Vagina (tissue), 2 donors: ENCODE data around the gene RADIL. TPM values are rescaled to one million over a fixed set of nuclear protein-coding genes. Genes with fewer than 3 reads are reported as not detected.

Experiments
- DNase-seq, 2 donors: peaks; one replicate each; pipeline ENCODE4 v3.0.0-alpha.2; 2017; ENCODE audit errors: extremely low spot score in 2 of 2
- H3K27ac ChIP-seq: fragments of 200-600 bp; sonication (generic); one replicate; pipeline ENCODE4 v1.5.1; 2019
- H3K27me3 ChIP-seq: fragments of 200-600 bp; sonication (generic); one replicate; pipeline ENCODE4 v1.5.1; 2019
- H3K36me3 ChIP-seq, 2 donors: fragments of 200-600 bp; sonication (generic); one replicate each; pipeline ENCODE4 v1.5.1; 2017 to 2019
- H3K4me1 ChIP-seq: fragments of 200-600 bp; sonication (generic); one replicate; pipeline ENCODE4 v1.5.1; 2019
- H3K4me3 ChIP-seq, 2 donors: fragments of 200-600 bp; sonication (generic); 1 replicate in 1 of 2; 2 replicates in 1 of 2; pipeline ENCODE4 v1.5.1; 2016 to 2019
- H3K9me3 ChIP-seq: fragments of 200-600 bp; sonication (generic); one replicate; pipeline ENCODE4 v1.5.1; 2019
- POLR2A ChIP-seq, 2 donors: fragments of 450-650 bp; IDR thresholded peaks; one replicate each; pipeline ENCODE4 v1.6.1; 2017; ENCODE audit warnings: antibody characterized with exemption in 2 of 2, mild to moderate bottlenecking in 2 of 2, moderate library complexity in 2 of 2
- POLR2AphosphoS5 ChIP-seq, 2 donors: sonication (generic); formaldehyde crosslinking; IDR thresholded peaks; one replicate each; pipeline ENCODE4 v1.9.0; 2017; ENCODE audit warnings: antibody characterized with exemption in 2 of 2, mild to moderate bottlenecking in 2 of 2, low read depth in 1 of 2; ENCODE audit not compliant: insufficient read depth in 1 of 2
- intact Hi-C: fragments of 100-400 bp; cut with DNase I; formaldehyde crosslinking; loops from one replicate; pipeline ENCODE4 v1.15.1; 2023
- total RNA-seq: library from RNA; depleted of rRNA; stranded (reverse); fragments of >200 nt; gene quantifications from one replicate; pipeline ENCODE4 v1.2.3, GENCODE V29; 2016
- TF ChIP-seq, protein P1 (sequence below), 3 experiments: fragments of 450-650 bp in 2 of 3; fragments of 200-600 bp in 1 of 3; sonication (generic) in 1 of 3; IDR thresholded peaks; one replicate each; pipeline ENCODE4 v1.5.1; 2017 to 2019; ENCODE audit warnings: antibody characterized with exemption in 3 of 3, mild to moderate bottlenecking in 2 of 3, moderate library complexity in 2 of 3

RADIL gene
- total RNA-seq, 1 donor from 2014 or later = 16.5 TPM

DNA sequence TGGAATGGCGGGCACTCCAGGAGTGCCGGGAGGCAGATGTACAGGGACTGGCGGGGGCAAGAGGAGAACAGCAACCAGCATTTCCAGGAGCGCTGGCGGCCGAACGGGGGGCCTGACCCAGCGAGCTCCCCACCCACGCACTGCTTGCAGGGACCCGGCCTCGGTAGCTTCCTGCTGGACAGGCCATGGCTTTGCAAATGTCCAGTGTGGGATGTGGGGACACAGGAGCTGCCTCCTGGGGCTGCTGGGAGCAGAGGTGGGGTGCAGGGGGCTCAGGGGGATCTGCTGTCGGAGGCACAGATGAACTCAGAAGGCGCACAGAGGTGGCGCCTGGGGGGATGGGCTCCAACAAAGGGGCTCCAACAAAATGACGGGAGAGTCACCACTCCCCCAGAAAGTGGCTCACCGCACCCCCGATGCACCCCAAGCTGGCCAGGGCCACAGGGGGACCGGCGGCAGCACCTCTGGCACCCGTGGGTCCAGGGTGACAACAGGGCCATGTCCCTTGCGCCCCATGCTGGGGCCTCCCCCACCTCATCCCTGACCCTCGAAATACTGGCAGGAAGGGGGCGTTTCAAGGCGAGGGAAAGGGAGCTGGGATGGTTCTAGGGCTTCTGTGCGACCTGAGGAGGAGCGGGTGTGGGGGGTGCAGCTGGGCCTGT is 67.0 kb downstream of the RADIL start:
- Histone ChIP-seq H3K4me3 (no peak overlapping the region), H3K9me3 (no peaks in the 10 kb centered on the region), H3K27ac (no peak overlapping the region), H3K27me3 (no peaks in the 10 kb centered on the region), H3K36me3 (no peaks in the 10 kb centered on the region), H3K4me1 (peaks cover 9% of the 10 kb centered on the region)
- TF ChIP-seq, protein P1, sequence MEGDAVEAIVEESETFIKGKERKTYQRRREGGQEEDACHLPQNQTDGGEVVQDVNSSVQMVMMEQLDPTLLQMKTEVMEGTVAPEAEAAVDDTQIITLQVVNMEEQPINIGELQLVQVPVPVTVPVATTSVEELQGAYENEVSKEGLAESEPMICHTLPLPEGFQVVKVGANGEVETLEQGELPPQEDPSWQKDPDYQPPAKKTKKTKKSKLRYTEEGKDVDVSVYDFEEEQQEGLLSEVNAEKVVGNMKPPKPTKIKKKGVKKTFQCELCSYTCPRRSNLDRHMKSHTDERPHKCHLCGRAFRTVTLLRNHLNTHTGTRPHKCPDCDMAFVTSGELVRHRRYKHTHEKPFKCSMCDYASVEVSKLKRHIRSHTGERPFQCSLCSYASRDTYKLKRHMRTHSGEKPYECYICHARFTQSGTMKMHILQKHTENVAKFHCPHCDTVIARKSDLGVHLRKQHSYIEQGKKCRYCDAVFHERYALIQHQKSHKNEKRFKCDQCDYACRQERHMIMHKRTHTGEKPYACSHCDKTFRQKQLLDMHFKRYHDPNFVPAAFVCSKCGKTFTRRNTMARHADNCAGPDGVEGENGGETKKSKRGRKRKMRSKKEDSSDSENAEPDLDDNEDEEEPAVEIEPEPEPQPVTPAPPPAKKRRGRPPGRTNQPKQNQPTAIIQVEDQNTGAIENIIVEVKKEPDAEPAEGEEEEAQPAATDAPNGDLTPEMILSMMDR (IDR thresholded peaks at IDR 0.05) = no peak
- TF ChIP-seq POLR2AphosphoS5 (IDR thresholded peaks at IDR 0.05; ENCODE audit: insufficient read depth in 1 of 2, low read depth in 1 of 2) (no peak), POLR2A (IDR thresholded peaks at IDR 0.05) (no peak)
- DNase-seq = no peak
- intact Hi-C loops = no loop called here

DNA sequence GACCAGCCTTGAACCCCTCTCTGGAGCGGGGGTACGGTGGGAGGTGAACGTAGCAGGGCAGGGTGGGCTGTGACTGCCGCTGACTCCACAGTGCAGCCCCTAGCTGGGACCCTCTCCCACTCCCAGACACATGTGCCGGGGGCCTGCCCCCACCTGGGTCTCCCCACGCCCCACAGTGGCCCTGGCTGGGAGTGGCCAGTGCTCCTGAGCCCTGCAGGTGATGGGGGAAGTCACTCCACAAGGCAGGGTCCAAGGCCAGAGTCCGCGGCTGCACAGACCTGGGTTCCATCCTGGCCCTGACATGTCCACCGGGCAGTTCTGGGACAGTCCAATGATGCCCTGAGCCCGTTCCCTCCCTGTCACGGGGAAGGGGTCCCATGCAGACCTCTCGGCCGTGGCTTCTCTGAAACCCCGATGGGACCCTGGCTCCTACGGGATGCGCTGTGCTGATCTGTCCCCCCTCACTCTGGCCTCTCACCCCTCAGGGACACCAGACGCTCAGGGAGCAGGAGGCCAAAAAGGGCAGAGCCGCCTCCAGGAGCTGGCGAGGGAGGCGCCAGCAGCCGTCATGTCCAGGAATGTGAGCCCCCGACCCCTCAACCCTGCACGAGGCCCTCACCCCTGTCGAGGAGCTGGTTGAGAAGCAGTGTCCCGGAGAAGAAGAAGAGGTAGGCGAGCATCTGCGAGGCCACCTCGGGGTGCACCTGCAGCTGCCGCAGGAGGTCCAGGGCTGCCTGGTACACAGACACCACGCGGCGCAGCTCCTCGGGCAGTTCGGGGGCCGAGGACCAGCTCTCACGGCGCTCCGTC is 67.7 kb downstream of the RADIL start:
- intact Hi-C loops = no loop called here
- Histone ChIP-seq H3K27me3 (no peaks in the 10 kb centered on the region), H3K36me3 (no peaks in the 10 kb centered on the region), H3K27ac (no peak overlapping the region), H3K4me1 (peaks cover 9% of the 10 kb centered on the region), H3K4me3 (no peak overlapping the region), H3K9me3 (no peaks in the 10 kb centered on the region)
- TF ChIP-seq POLR2AphosphoS5 (IDR thresholded peaks at IDR 0.05; ENCODE audit: insufficient read depth in 1 of 2, low read depth in 1 of 2) (no peak), POLR2A (IDR thresholded peaks at IDR 0.05) (no peak)
- TF ChIP-seq, protein P1 (IDR thresholded peaks at IDR 0.05) = no peak
- DNase-seq = no peak

DNA sequence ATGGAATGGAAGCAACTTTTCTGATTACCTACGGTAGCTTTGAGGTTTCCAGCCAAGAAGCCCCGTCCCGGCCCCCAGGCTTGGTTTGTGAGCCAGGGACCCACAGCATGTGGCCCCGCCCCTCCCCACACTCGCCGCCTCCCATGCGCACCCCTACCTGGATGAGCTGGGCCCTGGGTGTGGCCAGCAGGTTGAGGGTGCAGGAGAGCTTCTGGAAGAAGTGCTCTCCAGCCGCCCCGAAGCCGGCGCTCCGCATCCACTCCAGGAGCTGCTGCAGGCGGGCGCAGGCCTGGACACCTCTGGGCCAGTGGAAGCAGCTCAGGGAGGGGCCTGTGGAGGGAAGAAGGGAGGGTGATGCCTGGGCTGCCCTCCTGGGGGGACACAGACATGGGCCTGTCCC is 68.4 kb downstream of the RADIL start:
- TF ChIP-seq POLR2A (IDR thresholded peaks at IDR 0.05) (no peak), POLR2AphosphoS5 (IDR thresholded peaks at IDR 0.05; ENCODE audit: insufficient read depth in 1 of 2, low read depth in 1 of 2) (no peak)
- TF ChIP-seq, protein P1 (IDR thresholded peaks at IDR 0.05) = no peak
- Histone ChIP-seq H3K9me3 (no peaks in the 10 kb centered on the region), H3K4me1 (peaks cover 9% of the 10 kb centered on the region), H3K27ac (no peak overlapping the region), H3K36me3 (no peaks in the 10 kb centered on the region), H3K27me3 (no peaks in the 10 kb centered on the region), H3K4me3 (no peak overlapping the region)
- no peak for DNase-seq
- intact Hi-C loops = no loop called here

DNA sequence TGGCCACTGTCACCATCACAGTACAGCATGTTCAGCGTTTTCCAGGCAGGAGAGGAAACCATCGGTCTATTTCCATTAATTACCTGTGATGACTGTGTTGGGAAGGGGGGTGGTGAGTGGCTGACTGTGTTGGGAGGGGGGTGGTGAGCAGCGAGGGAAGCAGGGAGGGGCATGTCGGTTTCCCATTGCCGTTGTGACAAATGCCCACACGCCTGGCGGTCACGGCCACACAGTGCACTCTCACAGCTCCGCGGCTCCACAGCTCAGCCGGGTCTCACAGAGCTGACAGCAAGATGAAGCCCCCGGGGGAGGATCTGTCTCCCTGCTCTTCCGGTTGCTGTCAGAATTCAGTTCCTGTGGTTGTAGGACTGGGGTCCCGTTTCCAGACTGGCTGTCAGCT is 69.1 kb downstream of the RADIL start:
- Histone ChIP-seq H3K4me3 (no peak overlapping the region), H3K27me3 (no peaks in the 10 kb centered on the region), H3K4me1 (peaks cover 9% of the 10 kb centered on the region), H3K36me3 (no peaks in the 10 kb centered on the region), H3K9me3 (no peaks in the 10 kb centered on the region), H3K27ac (no peak overlapping the region)
- no peak for TF ChIP-seq POLR2AphosphoS5 (IDR thresholded peaks at IDR 0.05; ENCODE audit: insufficient read depth in 1 of 2, low read depth in 1 of 2)
- TF ChIP-seq, protein P1 (IDR thresholded peaks at IDR 0.05) = no peak
- no peak for TF ChIP-seq POLR2A (IDR thresholded peaks at IDR 0.05)
- no peak for DNase-seq
- intact Hi-C loops = no loop called here

DNA sequence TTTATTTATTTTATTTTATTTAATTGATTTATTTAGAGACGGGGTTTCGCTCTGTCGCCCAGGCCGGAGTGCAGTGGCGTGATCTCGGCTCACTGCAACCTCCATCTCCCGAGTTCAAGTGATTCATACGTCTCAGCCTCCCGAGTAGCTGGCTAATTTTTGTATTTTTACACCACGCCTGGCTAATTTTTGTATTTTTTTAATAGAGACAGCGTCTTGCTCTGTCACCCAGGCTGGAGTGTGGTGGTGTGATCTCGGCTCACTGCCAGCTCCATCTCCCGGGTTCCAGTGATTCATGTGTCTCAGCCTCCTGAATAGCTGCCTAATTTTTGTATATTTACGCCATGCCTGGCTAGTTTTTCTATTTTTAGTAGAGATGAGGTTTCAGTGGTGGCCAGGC is 73.8 kb downstream of the RADIL start:
- no peak for TF ChIP-seq POLR2AphosphoS5 (IDR thresholded peaks at IDR 0.05; ENCODE audit: insufficient read depth in 1 of 2, low read depth in 1 of 2)
- TF ChIP-seq, protein P1 (IDR thresholded peaks at IDR 0.05) = no peak
- TF ChIP-seq POLR2A (IDR thresholded peaks at IDR 0.05) = no peak
- no peaks in the 10 kb centered on the region for H3K27me3 ChIP-seq
- H3K4me3 ChIP-seq = no peak overlapping the region
- H3K9me3 ChIP-seq = no peaks in the 10 kb centered on the region
- DNase-seq = no peak
- intact Hi-C loops = no loop called here
- no peaks in the 10 kb centered on the region for H3K4me1 ChIP-seq
- no peaks in the 10 kb centered on the region for H3K36me3 ChIP-seq
- H3K27ac ChIP-seq = no peak overlapping the region
